Smooth muscle cell (in vitro differentiated cells): ENCODE results near the gene HTR3C. TPM values are rescaled to one million over a fixed set of nuclear protein-coding genes. Genes with fewer than 3 reads are reported as not detected.
"Not testable (repeated sequence)": the region's sequence is repeated elsewhere in the genome, so short reads cannot be mapped to it uniquely, and the experiment has no call there.

Experiments used
- DNase-seq: peaks from one replicate; lab custom pipeline; 2025; ENCODE audit not compliant: unreplicated experiment; lab: John Stamatoyannopoulos, UW
- H2AFZ ChIP-seq: fragments of 200-600 bp; sonication (generic); 2 replicates; pipeline ENCODE4 v1.6.0; 2016; ENCODE audit warnings: antibody characterized with exemption, low read depth, mild to moderate bottlenecking
- H3F3A ChIP-seq: fragments of 200-600 bp; sonication (generic); 2 replicates; pipeline ENCODE4 v1.6.0; 2017; ENCODE audit warnings: antibody characterized with exemption, low read depth
- H3K27ac ChIP-seq: fragments of 200-600 bp; sonication (generic); 2 replicates; pipeline ENCODE4 v1.5.1; 2016; ENCODE audit warnings: low read depth, mild to moderate bottlenecking
- H3K27me3 ChIP-seq: fragments of 200-600 bp; sonication (generic); 2 replicates; pipeline ENCODE4 v1.6.1; 2016; ENCODE audit warnings: low read depth, mild to moderate bottlenecking
- H3K36me3 ChIP-seq: fragments of 200-600 bp; sonication (generic); 2 replicates; pipeline ENCODE4 v1.5.1; 2016; ENCODE audit warnings: low read depth
- H3K4me1 ChIP-seq: fragments of 200-600 bp; sonication (generic); 2 replicates; pipeline ENCODE4 v1.5.1; 2016; ENCODE audit warnings: low read depth
- H3K4me2 ChIP-seq: fragments of 200-600 bp; sonication (generic); 2 replicates; pipeline ENCODE4 v1.6.0; 2016; ENCODE audit warnings: mild to moderate bottlenecking
- H3K4me3 ChIP-seq: fragments of 200-600 bp; sonication (generic); 2 replicates; pipeline ENCODE4 v1.5.1; 2016; ENCODE audit warnings: mild to moderate bottlenecking
- H3K79me2 ChIP-seq: fragments of 200-600 bp; sonication (generic); 2 replicates; pipeline ENCODE4 v1.6.0; 2016; ENCODE audit warnings: low read depth, mild to moderate bottlenecking
- H3K9ac ChIP-seq: fragments of 200-600 bp; sonication (generic); 2 replicates; pipeline ENCODE4 v1.6.0; 2016; ENCODE audit warnings: low read depth
- H3K9me3 ChIP-seq: fragments of 200-600 bp; sonication (generic); replicated peaks from 2 replicates; pipeline ENCODE4 v1.5.1; 2016; ENCODE audit warnings: low read depth
- H4K20me1 ChIP-seq: fragments of 200-600 bp; sonication (generic); 2 replicates; pipeline ENCODE4 v1.6.0; 2016; ENCODE audit warnings: low read depth
- CTCF ChIP-seq: fragments of 200-600 bp; sonication (generic); IDR thresholded peaks from 2 replicates; pipeline ENCODE4 v1.5.1; 2017; ENCODE audit warnings: borderline replicate concordance, mild to moderate bottlenecking, antibody characterized with exemption; ENCODE audit not compliant: insufficient read depth, poor library complexity, severe bottlenecking
- WGBS: methylation state at CpG from one replicate; pipeline ENCODE4 v1.1.7; 2016; ENCODE audit warnings: low lambda C conversion rate; 5-methylcytosine and 5-hydroxymethylcytosine counted together
- polyA plus RNA-seq: library from polyadenylated mRNA; unstranded; fragments of >200 nt; fragmentation: Nextera tagmentation; extraction: Ambion mirVana; gene quantifications from 2 replicates; pipeline ENCODE4 v1.2.1, GENCODE V29; 2016
- total RNA-seq: library from RNA; depleted of rRNA; stranded (reverse); fragments of >200 nt; gene quantifications from 2 replicates; pipeline ENCODE4 v1.2.3, GENCODE V29; 2014

Gene HTR3C
- total and polyA plus RNA-seq, 2 experiments from 2014 or later, result not detected

- no peak for DNase-seq
These were observed 30.5 kb upstream of the HTR3C start for GRCh38 chr3:184022323-184022722.

GRCh38 chr3:184025256-184025655 lies 27.6 kb upstream of the HTR3C start:
- not testable (repeated sequence) for DNase-seq, H3K27me3 ChIP-seq, H2AFZ ChIP-seq, H3K4me3 ChIP-seq, H3F3A ChIP-seq, H3K36me3 ChIP-seq, H4K20me1 ChIP-seq, H3K4me1 ChIP-seq, H3K79me2 ChIP-seq, H3K9me3 ChIP-seq, H3K4me2 ChIP-seq, H3K9ac ChIP-seq, H3K27ac ChIP-seq
- WGBS, result 82% methylated on average over 5 of the region's 5 CpGs

More at GRCh38 chr3:184022323-184022722, 30.5 kb upstream of the HTR3C start:
- no peaks in the 10 kb centered on the region for H4K20me1 ChIP-seq
- H3K4me2 ChIP-seq, result no peak overlapping the region
- H3K9me3 ChIP-seq, result no peaks in the 10 kb centered on the region
- H2AFZ ChIP-seq, result no peak overlapping the region
- H3K27ac ChIP-seq, result no peak overlapping the region
- H3K4me1 ChIP-seq, result no peaks in the 10 kb centered on the region
- no peaks in the 10 kb centered on the region for H3K27me3 ChIP-seq
- no peaks in the 10 kb centered on the region for H3K79me2 ChIP-seq
- WGBS, result 81% methylated on average over 7 of the region's 7 CpGs
- no peaks in the 10 kb centered on the region for H3F3A ChIP-seq
- H3K4me3 ChIP-seq, result no peak overlapping the region
- no peaks in the 10 kb centered on the region for H3K36me3 ChIP-seq
- no peak overlapping the region for H3K9ac ChIP-seq
- no peak for TF ChIP-seq CTCF

GRCh38 chr3:184028275-184028890 lies 24.5 kb upstream of the HTR3C start:
- H3K4me1 ChIP-seq, H3K9ac ChIP-seq, H3K4me3 ChIP-seq, H3K27ac ChIP-seq, H3K79me2 ChIP-seq, H3K36me3 ChIP-seq, H3K27me3 ChIP-seq, H4K20me1 ChIP-seq, H3K9me3 ChIP-seq, H3K4me2 ChIP-seq, DNase-seq, H3F3A ChIP-seq, H2AFZ ChIP-seq: not testable (repeated sequence)
- WGBS, result 100% methylated on average over 1 of the region's 1 CpG

GRCh38 chr3:184029443-184029842 lies 23.4 kb upstream of the HTR3C start:
- H3K36me3 ChIP-seq, result no peaks in the 10 kb centered on the region
- H4K20me1 ChIP-seq, result no peaks in the 10 kb centered on the region
- H2AFZ ChIP-seq, result no peak overlapping the region
- no peak for DNase-seq
- no peaks in the 10 kb centered on the region for H3K4me1 ChIP-seq
- H3K79me2 ChIP-seq, result no peaks in the 10 kb centered on the region
- no peak overlapping the region for H3K9ac ChIP-seq
- peaks cover 4% of the 10 kb centered on the region for H3K27me3 ChIP-seq
- H3K9me3 ChIP-seq, result no peaks in the 10 kb centered on the region
- no peak overlapping the region for H3K4me2 ChIP-seq
- no peak overlapping the region for H3K4me3 ChIP-seq
- H3F3A ChIP-seq, result no peaks in the 10 kb centered on the region
- WGBS, result 94% methylated on average over 2 of the region's 2 CpGs
- no peak for TF ChIP-seq CTCF
- H3K27ac ChIP-seq, result no peak overlapping the region

GRCh38 chr3:184030536-184030935 lies 22.3 kb upstream of the HTR3C start:
- WGBS, result 85% methylated on average over 3 of the region's 3 CpGs
- Histone ChIP-seq H3K4me3 (no peak overlapping the region), H3K27ac (no peak overlapping the region), H3K4me1 (no peaks in the 10 kb centered on the region), H3K9ac (no peak overlapping the region), H3F3A (no peaks in the 10 kb centered on the region), H2AFZ (no peak overlapping the region), H3K36me3 (no peaks in the 10 kb centered on the region), H3K79me2 (no peaks in the 10 kb centered on the region), H4K20me1 (no peaks in the 10 kb centered on the region), H3K9me3 (no peaks in the 10 kb centered on the region), H3K27me3 (peaks cover 8% of the 10 kb centered on the region), H3K4me2 (no peak overlapping the region)
- TF ChIP-seq CTCF, result no peak
- no peak for DNase-seq
